Neuron (in vitro differentiated cells): ENCODE results near the gene PPP1R3G.

Source experiments
- H2AFZ ChIP-seq: one replicate; pipeline ENCODE4 v1.6.1; 2013; ENCODE audit warnings: low read depth, mild to moderate bottlenecking, inconsistent platforms, low read length, moderate library complexity
- H3K27me3 ChIP-seq: one replicate; pipeline ENCODE4 v1.6.1; 2013; ENCODE audit warnings: low read length; ENCODE audit not compliant: insufficient read depth
- H3K36me3 ChIP-seq: one replicate; pipeline ENCODE4 v1.6.1; 2013; ENCODE audit warnings: low read length; ENCODE audit not compliant: insufficient read depth
- H3K4me1 ChIP-seq: one replicate; pipeline ENCODE4 v1.6.1; 2013; ENCODE audit warnings: low read length; ENCODE audit not compliant: insufficient read depth
- H3K4me3 ChIP-seq: 2 replicates; pipeline ENCODE4 v1.5.1; 2013; ENCODE audit warnings: mild to moderate bottlenecking, low read length, moderate library complexity
- H3K9me3 ChIP-seq: one replicate; pipeline ENCODE4 v1.6.1; 2013; ENCODE audit warnings: low read length

Gene PPP1R3G

GRCh38 chr6:5132731-5133130, 47.6 kb downstream of the PPP1R3G start:
- Histone ChIP-seq H3K36me3 (no peaks in the 10 kb centered on the region), H3K4me3 (no peak overlapping the region), H2AFZ (no peak overlapping the region), H3K27me3 (no peaks in the 10 kb centered on the region), H3K9me3 (no peaks in the 10 kb centered on the region), H3K4me1 (peaks cover 19% of the 10 kb centered on the region)

- no peaks in the 10 kb centered on the region for H3K36me3 ChIP-seq
- H3K9me3 ChIP-seq, result no peaks in the 10 kb centered on the region
- no peaks in the 10 kb centered on the region for H3K27me3 ChIP-seq
- no peak overlapping the region for H2AFZ ChIP-seq
- H3K4me1 ChIP-seq, result peaks cover 19% of the 10 kb centered on the region
- no peak overlapping the region for H3K4me3 ChIP-seq
Measured at GRCh38 chr6:5133943-5134342, 48.8 kb downstream of the PPP1R3G start.

GRCh38 chr6:5135788-5136376, 50.7 kb downstream of the PPP1R3G start:
- Histone ChIP-seq H3K36me3 (no peaks in the 10 kb centered on the region), H3K9me3 (no peaks in the 10 kb centered on the region), H3K27me3 (no peaks in the 10 kb centered on the region), H3K4me1 (peaks cover 19% of the 10 kb centered on the region), H3K4me3 (no peak overlapping the region), H2AFZ (no peak overlapping the region)

- Histone ChIP-seq H3K27me3 (no peaks in the 10 kb centered on the region), H3K9me3 (no peaks in the 10 kb centered on the region), H2AFZ (no peak overlapping the region), H3K36me3 (no peaks in the 10 kb centered on the region), H3K4me3 (no peak overlapping the region), H3K4me1 (peaks cover 11% of the 10 kb centered on the region)
Measured at GRCh38 chr6:5136851-5137250, 51.7 kb downstream of the PPP1R3G start.
